ENCODE results near the gene FAAP24. TPM values are rescaled to one million over a fixed set of nuclear protein-coding genes. Genes with fewer than 3 reads are reported as not detected.

FAAP24 gene
- total RNA-seq, 2 experiments from 2014 or later: 12.1 to 12.8 TPM

DNA sequence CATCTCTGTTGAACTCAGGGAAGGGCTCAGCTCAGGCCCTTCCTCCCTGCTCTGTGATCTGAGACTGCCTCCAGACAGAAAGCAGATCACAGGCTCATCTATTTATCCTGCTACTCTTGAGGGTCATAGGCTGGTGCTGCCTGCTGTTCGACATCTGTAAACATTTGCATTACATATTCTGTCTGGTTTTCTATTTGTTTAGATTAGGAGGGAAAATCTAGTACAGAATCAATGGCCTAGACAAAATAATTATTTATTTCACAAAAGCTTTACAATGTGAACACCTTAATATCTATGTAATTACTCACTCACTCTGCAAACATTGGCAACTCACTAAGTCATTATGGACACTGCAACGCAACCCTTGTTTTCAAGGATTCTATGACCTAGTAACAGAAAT, 43.2 kb upstream of the FAAP24 start:
- no peaks in the 10 kb centered on the region for H3K4me1 ChIP-seq (ENCODE audit: insufficient read depth, low read length, poor library complexity, severe bottlenecking)
- POLR2A ChIA-PET: no interaction called here
- H3K36me3 ChIP-seq (ENCODE audit: insufficient read depth, low read length): peaks cover 12% of the 10 kb centered on the region
- H3K9me3 ChIP-seq (ENCODE audit: low read length): no peaks in the 10 kb centered on the region
- no peaks in the 10 kb centered on the region for H3K9me2 ChIP-seq (ENCODE audit: insufficient read depth, low read length)
- no peak for DNase-seq (ENCODE audit: low spot score)
- no peak overlapping the region for H3K27ac ChIP-seq (ENCODE audit: low read depth, low read length, poor library complexity, severe bottlenecking)
- H3K79me2 ChIP-seq (ENCODE audit: insufficient read depth, low read depth, low read length): no peaks in the 10 kb centered on the region
- TF ChIP-seq EZH2phosphoT487 (IDR thresholded peaks at IDR 0.05; ENCODE audit: borderline replicate concordance, low read depth, low read length) (no peak), CTCF (conservative IDR thresholded peaks at IDR 0.05; ENCODE audit: low read length) (no peak)
- no peak overlapping the region for H3K4me2 ChIP-seq (ENCODE audit: low read length)
- no peaks in the 10 kb centered on the region for H4K20me1 ChIP-seq (ENCODE audit: insufficient read depth, low read length)
- CTCF ChIA-PET (ENCODE audit: unreplicated experiment): no interaction called here
- H3K4me3 ChIP-seq (ENCODE audit: low read depth, low read length, poor library complexity, severe bottlenecking): no peak overlapping the region
- BruUV-seq (replicated peaks): no TSS peak
- H2AFZ ChIP-seq (ENCODE audit: low read length): no peak overlapping the region
- intact Hi-C loops (cut with micrococcal nuclease; ENCODE audit: unreplicated experiment): no loop called here

DNA sequence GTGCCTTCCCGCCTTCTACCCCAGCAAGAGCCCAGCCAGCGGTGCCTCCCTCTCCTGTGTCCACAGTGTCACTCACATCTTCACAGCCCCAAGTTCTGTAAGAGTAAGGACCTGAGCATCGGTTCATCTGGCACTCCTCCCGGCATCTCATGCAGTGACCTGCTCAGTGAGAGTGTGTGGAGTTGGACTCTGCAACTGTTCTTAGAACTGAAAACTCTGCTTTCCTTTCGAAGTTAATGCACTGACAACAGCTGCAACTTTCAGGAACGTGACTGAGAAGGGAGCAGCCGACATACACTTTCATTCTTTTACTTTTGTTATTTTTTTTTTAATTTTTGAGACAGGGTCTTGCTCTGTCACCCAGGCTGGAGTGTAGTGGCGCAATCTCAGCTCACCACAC, 41.5 kb upstream of the FAAP24 start:
- Histone ChIP-seq H3K79me2 (ENCODE audit: insufficient read depth, low read depth, low read length) (no peaks in the 10 kb centered on the region), H3K4me2 (ENCODE audit: low read length) (no peak overlapping the region), H4K20me1 (ENCODE audit: insufficient read depth, low read length) (no peaks in the 10 kb centered on the region), H2AFZ (ENCODE audit: low read length) (no peak overlapping the region), H3K9me3 (ENCODE audit: low read length) (no peaks in the 10 kb centered on the region), H3K4me3 (ENCODE audit: low read depth, low read length, poor library complexity, severe bottlenecking) (no peak overlapping the region), H3K27ac (ENCODE audit: low read depth, low read length, poor library complexity, severe bottlenecking) (no peak overlapping the region), H3K9me2 (ENCODE audit: insufficient read depth, low read length) (no peaks in the 10 kb centered on the region), H3K36me3 (ENCODE audit: insufficient read depth, low read length) (peaks cover 12% of the 10 kb centered on the region), H3K4me1 (ENCODE audit: insufficient read depth, low read length, poor library complexity, severe bottlenecking) (no peaks in the 10 kb centered on the region)
- DNase-seq (ENCODE audit: low spot score): no peak
- no TSS peak for BruUV-seq (replicated peaks)
- ChIA-PET POLR2A (no interaction called here), CTCF (ENCODE audit: unreplicated experiment) (no interaction called here)
- intact Hi-C loops (cut with micrococcal nuclease; ENCODE audit: unreplicated experiment): no loop called here
- TF ChIP-seq CTCF (conservative IDR thresholded peaks at IDR 0.05; ENCODE audit: low read length) (no peak), EZH2phosphoT487 (IDR thresholded peaks at IDR 0.05; ENCODE audit: borderline replicate concordance, low read depth, low read length) (no peak)

GRCh38 chr19:32933571-32933970, 38.5 kb upstream of the FAAP24 start:
- Histone ChIP-seq H4K20me1 (ENCODE audit: insufficient read depth, low read length) (no peaks in the 10 kb centered on the region), H3K4me3 (ENCODE audit: low read depth, low read length, poor library complexity, severe bottlenecking) (no peak overlapping the region), H3K27ac (ENCODE audit: low read depth, low read length, poor library complexity, severe bottlenecking) (no peak overlapping the region), H3K36me3 (ENCODE audit: insufficient read depth, low read length) (peaks cover 7% of the 10 kb centered on the region), H3K9me2 (ENCODE audit: insufficient read depth, low read length) (no peaks in the 10 kb centered on the region), H3K4me1 (ENCODE audit: insufficient read depth, low read length, poor library complexity, severe bottlenecking) (no peaks in the 10 kb centered on the region), H3K4me2 (ENCODE audit: low read length) (no peak overlapping the region), H3K79me2 (ENCODE audit: insufficient read depth, low read depth, low read length) (no peaks in the 10 kb centered on the region), H2AFZ (ENCODE audit: low read length) (no peak overlapping the region), H3K9me3 (ENCODE audit: low read length) (no peaks in the 10 kb centered on the region)
- no peak for TF ChIP-seq CTCF (conservative IDR thresholded peaks at IDR 0.05; ENCODE audit: low read length)
- no peak for TF ChIP-seq EZH2phosphoT487 (IDR thresholded peaks at IDR 0.05; ENCODE audit: borderline replicate concordance, low read depth, low read length)
- intact Hi-C loops (cut with micrococcal nuclease; ENCODE audit: unreplicated experiment): no loop called here
- BruUV-seq (replicated peaks): no TSS peak
- ChIA-PET POLR2A (interaction anchor here (0.5 kb wide), 1 partner anchor 10 kb away, joined by 4 read pairs; no protein-coding TSS in a partner anchor), CTCF (ENCODE audit: unreplicated experiment) (no interaction called here)
- no peak for DNase-seq (ENCODE audit: low spot score)
